ENCODE data around the gene TYRP1.
"Not testable (repeated sequence)": the region's sequence is repeated elsewhere in the genome, so short reads cannot be mapped to it uniquely, and the experiment has no call there.

TYRP1 gene

DNA sequence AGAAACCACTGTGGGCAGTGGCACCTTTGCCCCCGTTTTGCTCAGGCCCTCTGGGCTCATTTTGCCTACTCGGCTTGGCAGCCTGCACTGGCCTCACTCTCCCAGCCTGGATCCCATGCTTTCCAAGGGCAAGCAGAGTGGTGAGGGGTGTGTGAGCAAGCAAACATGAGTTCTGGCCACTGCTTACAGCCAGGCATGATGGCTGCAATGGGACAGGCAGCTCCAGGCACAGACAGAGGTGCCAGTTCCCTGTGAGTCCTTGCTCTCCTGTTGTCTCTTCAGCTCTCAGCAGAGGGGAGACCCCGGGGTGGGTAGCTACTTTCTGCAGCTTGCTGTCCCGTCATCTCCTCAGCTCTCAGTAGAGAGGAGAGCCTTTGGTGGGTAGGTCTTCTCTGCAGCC, 35.2 kb upstream of the TYRP1 start:
- no peak overlapping the region for H3K9ac ChIP-seq (ENCODE audit: insufficient read length, low read depth)
- no peaks in the 10 kb centered on the region for H3K36me3 ChIP-seq (ENCODE audit: insufficient read depth, insufficient read length, low read length)
- no peak overlapping the region for H3K4me3 ChIP-seq (ENCODE audit: insufficient read length, low read depth)
- H3K9me3 ChIP-seq (ENCODE audit: insufficient read depth, low read length): peaks cover 14% of the 10 kb centered on the region; the same call in 1 of the 2 replicates
- no peak for DNase-seq (ENCODE audit: low read depth, low spot score)
- no peaks in the 10 kb centered on the region for H3K27me3 ChIP-seq (ENCODE audit: insufficient read depth, insufficient read length)
- no peaks in the 10 kb centered on the region for H3K4me1 ChIP-seq (ENCODE audit: insufficient read depth, insufficient read length)
- TF ChIP-seq SUZ12 (IDR thresholded peaks at IDR 0.05; ENCODE audit: extremely low read depth, insufficient read depth, insufficient read length) (no peak), ZNF274 (IDR thresholded peaks at IDR 0.05; ENCODE audit: low read depth, low read length) (no peak), YY1 (IDR thresholded peaks at IDR 0.05; ENCODE audit: insufficient read depth, insufficient read length) (no peak)

DNA sequence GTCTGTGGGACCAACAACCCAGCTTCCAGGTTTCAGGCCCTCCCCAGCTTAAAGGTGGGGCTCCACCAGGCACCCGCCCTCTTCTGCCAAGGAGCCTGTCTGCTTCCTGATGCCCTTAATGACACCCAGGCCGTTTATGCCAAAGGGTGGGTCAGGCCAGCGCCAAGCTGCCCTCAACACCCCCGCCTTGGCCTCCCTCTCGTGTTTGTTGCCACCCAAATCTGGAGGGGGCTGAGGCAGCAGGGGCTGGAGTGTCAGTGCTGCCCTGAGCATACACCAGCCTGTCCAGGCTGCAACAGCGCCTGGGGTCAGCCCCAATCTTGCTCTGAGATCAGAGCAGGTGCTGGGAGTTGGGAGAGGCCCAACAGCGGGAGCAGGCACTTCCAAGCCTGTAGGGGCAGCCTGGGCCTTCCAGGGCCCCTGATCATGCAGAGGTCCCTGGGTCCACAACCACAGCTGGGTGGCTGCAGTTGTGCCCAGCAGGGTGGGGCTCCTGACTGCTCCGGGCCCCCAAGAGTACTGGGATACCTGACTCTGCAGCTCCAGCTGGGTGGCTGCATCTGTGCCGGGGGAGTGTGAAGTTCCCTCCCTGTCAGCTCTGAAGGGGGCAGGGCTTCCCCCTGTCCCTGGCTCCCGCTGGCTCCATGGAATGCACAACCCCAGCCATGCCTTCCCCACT, 34.5 kb upstream of the TYRP1 start:
- TF ChIP-seq ZNF274 (IDR thresholded peaks at IDR 0.05; ENCODE audit: low read depth, low read length) (no peak), SUZ12 (IDR thresholded peaks at IDR 0.05; ENCODE audit: extremely low read depth, insufficient read depth, insufficient read length) (no peak), YY1 (IDR thresholded peaks at IDR 0.05; ENCODE audit: insufficient read depth, insufficient read length) (no peak)
- DNase-seq (ENCODE audit: low read depth, low spot score): no peak
- Histone ChIP-seq H3K27me3 (ENCODE audit: insufficient read depth, insufficient read length) (no peaks in the 10 kb centered on the region), H3K4me1 (ENCODE audit: insufficient read depth, insufficient read length) (no peaks in the 10 kb centered on the region), H3K36me3 (ENCODE audit: insufficient read depth, insufficient read length, low read length) (no peaks in the 10 kb centered on the region), H3K9ac (ENCODE audit: insufficient read length, low read depth) (no peak overlapping the region), H3K4me3 (ENCODE audit: insufficient read length, low read depth) (no peak overlapping the region), H3K9me3 (ENCODE audit: insufficient read depth, low read length) (peaks cover 14% of the 10 kb centered on the region; the same call in 1 of the 2 replicates)

DNA sequence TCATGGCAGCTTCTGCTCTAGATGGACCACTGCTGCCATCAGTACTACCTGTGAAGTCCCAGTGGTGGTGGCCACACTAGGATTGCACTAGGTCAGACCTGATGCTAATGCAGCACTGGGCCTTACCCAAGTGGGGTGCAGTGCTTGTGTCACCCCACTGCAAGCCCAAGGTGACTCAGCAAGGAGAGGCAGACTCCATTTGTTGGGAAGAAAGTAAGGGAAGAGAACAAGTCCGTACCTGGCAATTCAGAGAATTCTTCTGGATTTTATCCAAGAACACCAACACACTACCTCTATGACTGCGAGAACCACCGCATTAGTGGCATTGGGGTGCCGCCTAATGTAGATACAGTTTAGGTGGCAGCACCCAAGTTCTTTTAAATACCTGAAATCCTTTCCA, 34.0 kb upstream of the TYRP1 start:
- Histone ChIP-seq H3K27me3 (ENCODE audit: insufficient read depth, insufficient read length) (no peaks in the 10 kb centered on the region), H3K9ac (ENCODE audit: insufficient read length, low read depth) (no peak overlapping the region), H3K9me3 (ENCODE audit: insufficient read depth, low read length) (peaks cover 14% of the 10 kb centered on the region; the same call in 1 of the 2 replicates), H3K36me3 (ENCODE audit: insufficient read depth, insufficient read length, low read length) (no peaks in the 10 kb centered on the region), H3K4me1 (ENCODE audit: insufficient read depth, insufficient read length) (no peaks in the 10 kb centered on the region), H3K4me3 (ENCODE audit: insufficient read length, low read depth) (no peak overlapping the region)
- TF ChIP-seq YY1 (IDR thresholded peaks at IDR 0.05; ENCODE audit: insufficient read depth, insufficient read length) (no peak), SUZ12 (IDR thresholded peaks at IDR 0.05; ENCODE audit: extremely low read depth, insufficient read depth, insufficient read length) (no peak), ZNF274 (IDR thresholded peaks at IDR 0.05; ENCODE audit: low read depth, low read length) (no peak)
- DNase-seq (ENCODE audit: low read depth, low spot score): no peak

- H3K27me3 ChIP-seq (ENCODE audit: insufficient read depth, insufficient read length): no peaks in the 10 kb centered on the region
- H3K4me1 ChIP-seq (ENCODE audit: insufficient read depth, insufficient read length): no peaks in the 10 kb centered on the region
- H3K36me3 ChIP-seq (ENCODE audit: insufficient read depth, insufficient read length, low read length): no peaks in the 10 kb centered on the region
- H3K9ac ChIP-seq (ENCODE audit: insufficient read length, low read depth): no peak overlapping the region
- DNase-seq (ENCODE audit: low read depth, low spot score): no peak
- no peaks in the 10 kb centered on the region for H3K9me3 ChIP-seq (ENCODE audit: insufficient read depth, low read length)
- H3K4me3 ChIP-seq (ENCODE audit: insufficient read length, low read depth): no peak overlapping the region
- TF ChIP-seq ZNF274 (IDR thresholded peaks at IDR 0.05; ENCODE audit: low read depth, low read length) (no peak), YY1 (IDR thresholded peaks at IDR 0.05; ENCODE audit: insufficient read depth, insufficient read length) (no peak), SUZ12 (IDR thresholded peaks at IDR 0.05; ENCODE audit: extremely low read depth, insufficient read depth, insufficient read length) (no peak)
Measured at GRCh38 chr9:12666813-12667212, 26.4 kb upstream of the TYRP1 start.

DNA sequence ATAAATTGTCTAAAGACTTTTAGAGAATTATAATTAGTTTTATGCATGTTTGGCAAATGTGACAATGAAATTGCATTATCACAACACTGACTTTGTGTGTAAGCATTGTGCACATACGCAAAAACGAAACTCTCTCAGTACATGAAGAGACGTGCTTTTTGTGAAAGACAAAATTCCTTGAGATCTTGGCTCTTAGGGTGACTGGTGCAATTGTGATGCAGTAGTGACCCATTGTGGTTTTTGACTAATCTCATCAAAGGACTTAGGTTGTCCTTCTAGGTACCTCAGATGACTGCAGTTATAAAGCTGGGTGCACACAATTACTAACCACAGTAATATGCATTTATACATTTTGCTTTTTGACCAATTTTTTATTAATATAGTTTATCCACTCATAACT, 25.3 kb upstream of the TYRP1 start:
- H3K4me3 ChIP-seq (ENCODE audit: insufficient read length, low read depth): no peak overlapping the region
- H3K4me1 ChIP-seq (ENCODE audit: insufficient read depth, insufficient read length): no peaks in the 10 kb centered on the region
- DNase-seq (ENCODE audit: low read depth, low spot score): no peak
- TF ChIP-seq YY1 (IDR thresholded peaks at IDR 0.05; ENCODE audit: insufficient read depth, insufficient read length) (no peak), SUZ12 (IDR thresholded peaks at IDR 0.05; ENCODE audit: extremely low read depth, insufficient read depth, insufficient read length) (no peak), ZNF274 (IDR thresholded peaks at IDR 0.05; ENCODE audit: low read depth, low read length) (no peak)
- no peak overlapping the region for H3K9ac ChIP-seq (ENCODE audit: insufficient read length, low read depth)
- no peaks in the 10 kb centered on the region for H3K27me3 ChIP-seq (ENCODE audit: insufficient read depth, insufficient read length)
- H3K36me3 ChIP-seq (ENCODE audit: insufficient read depth, insufficient read length, low read length): no peaks in the 10 kb centered on the region
- no peaks in the 10 kb centered on the region for H3K9me3 ChIP-seq (ENCODE audit: insufficient read depth, low read length)

- Histone ChIP-seq H3K36me3 (ENCODE audit: insufficient read depth, insufficient read length, low read length) (no peaks in the 10 kb centered on the region), H3K27me3 (ENCODE audit: insufficient read depth, insufficient read length) (no peaks in the 10 kb centered on the region), H3K4me3 (ENCODE audit: insufficient read length, low read depth) (no peak overlapping the region), H3K9me3 (ENCODE audit: insufficient read depth, low read length) (no peaks in the 10 kb centered on the region), H3K4me1 (ENCODE audit: insufficient read depth, insufficient read length) (no peaks in the 10 kb centered on the region), H3K9ac (ENCODE audit: insufficient read length, low read depth) (no peak overlapping the region)
- TF ChIP-seq SUZ12 (IDR thresholded peaks at IDR 0.05; ENCODE audit: extremely low read depth, insufficient read depth, insufficient read length): no peak
- no peak for TF ChIP-seq ZNF274 (IDR thresholded peaks at IDR 0.05; ENCODE audit: low read depth, low read length)
- no peak for TF ChIP-seq YY1 (IDR thresholded peaks at IDR 0.05; ENCODE audit: insufficient read depth, insufficient read length)
- DNase-seq (ENCODE audit: low read depth, low spot score): no peak
Measured at GRCh38 chr9:12670006-12670405, 23.2 kb upstream of the TYRP1 start.

GRCh38 chr9:12674961-12675360, 18.2 kb upstream of the TYRP1 start:
- H3K9me3 ChIP-seq (ENCODE audit: insufficient read depth, low read length): no peaks in the 10 kb centered on the region
- TF ChIP-seq ZNF274 (IDR thresholded peaks at IDR 0.05; ENCODE audit: low read depth, low read length) (no peak), SUZ12 (IDR thresholded peaks at IDR 0.05; ENCODE audit: extremely low read depth, insufficient read depth, insufficient read length) (no peak), YY1 (IDR thresholded peaks at IDR 0.05; ENCODE audit: insufficient read depth, insufficient read length) (no peak)
- H3K9ac ChIP-seq (ENCODE audit: insufficient read length, low read depth): no peak overlapping the region
- H3K4me1 ChIP-seq (ENCODE audit: insufficient read depth, insufficient read length): no peaks in the 10 kb centered on the region
- no peaks in the 10 kb centered on the region for H3K27me3 ChIP-seq (ENCODE audit: insufficient read depth, insufficient read length)
- no peak for DNase-seq (ENCODE audit: low read depth, low spot score)
- no peaks in the 10 kb centered on the region for H3K36me3 ChIP-seq (ENCODE audit: insufficient read depth, insufficient read length, low read length)
- H3K4me3 ChIP-seq (ENCODE audit: insufficient read length, low read depth): no peak overlapping the region

GRCh38 chr9:12677462-12678126, 15.6 kb upstream of the TYRP1 start:
- not testable (repeated sequence) for H3K9ac ChIP-seq (ENCODE audit: insufficient read length, low read depth); H3K27me3 ChIP-seq (ENCODE audit: insufficient read depth, insufficient read length); H3K9me3 ChIP-seq (ENCODE audit: insufficient read depth, low read length); H3K4me1 ChIP-seq (ENCODE audit: insufficient read depth, insufficient read length); H3K4me3 ChIP-seq (ENCODE audit: insufficient read length, low read depth); DNase-seq (ENCODE audit: low read depth, low spot score); H3K36me3 ChIP-seq (ENCODE audit: insufficient read depth, insufficient read length, low read length)

Data from NT2/D1 (cell line).